B cell (primary cell): Measurements from ENCODE around the gene CTCF. TPM values are rescaled to one million over a fixed set of nuclear protein-coding genes. Genes with fewer than 3 reads are reported as not detected.

Experiments used
- ATAC-seq: fragments of 200-7000 bp; cut with Tn5 transposase; one replicate; pipeline ENCODE4 v1.10.0; 2021; ENCODE audit warnings: low read depth, mild to moderate bottlenecking, moderate number of reproducible peaks, moderate library complexity
- CTCF ChIA-PET: fragments of 350-600 bp; sonication (Branson Sonifier 250); formaldehyde crosslinking; loops from one replicate; lab custom pipeline; 2021; ENCODE audit warnings: antibody characterized with exemption, inconsistent platforms; lab: Charles Lee
- POLR2A ChIA-PET: fragments of 350-600 bp; sonication (Branson Sonifier 250); formaldehyde crosslinking; loops from one replicate; lab custom pipeline; 2021; ENCODE audit warnings: antibody characterized with exemption; lab: Charles Lee
- DNase-seq: peaks from one replicate; pipeline ENCODE4 v3.0.0; 2013
- H2AFZ ChIP-seq: 2 replicates; pipeline ENCODE4 v1.6.1; 2012; ENCODE audit warnings: mild to moderate bottlenecking, low read depth, low read length; ENCODE audit not compliant: insufficient read depth, poor library complexity, severe bottlenecking
- H3K27ac ChIP-seq, 2 donors: 1 replicate in 1 of 2; 2 replicates in 1 of 2; pipeline ENCODE4 v1.5.1; 2012 to 2013; ENCODE audit warnings: low read length in 2 of 2, mild to moderate bottlenecking in 2 of 2, moderate library complexity in 1 of 2
- H3K27me3 ChIP-seq, 4 experiments: fragments of 200-600 bp in 1 of 4; sonication (generic) in 1 of 4; replicated peaks in 1 of 4; 1 replicate in 2 of 4; 2 replicates in 2 of 4; pipeline versions ENCODE4 v1.6.1 to v1.7.0; 2013 to 2016; ENCODE audit warnings: low read length in 3 of 4, mild to moderate bottlenecking in 2 of 4, mixed read lengths in 1 of 4, moderate library complexity in 1 of 4; ENCODE audit not compliant: insufficient read depth in 4 of 4, control insufficient read depth in 3 of 4; ENCODE audit errors: control extremely low read depth in 1 of 4
- H3K36me3 ChIP-seq, 2 experiments: replicated peaks in 1 of 2; 1 replicate in 1 of 2; 2 replicates in 1 of 2; pipeline versions ENCODE4 v1.6.1 to v1.7.1; 2013; ENCODE audit warnings: low read length in 1 of 2; ENCODE audit not compliant: insufficient read depth in 2 of 2, control insufficient read depth in 1 of 2; ENCODE audit errors: control extremely low read depth in 1 of 2, extremely low read depth in 1 of 2
- H3K4me1 ChIP-seq, 2 donors: fragments of 200-600 bp in 1 of 2; sonication (generic) in 1 of 2; 1 replicate in 1 of 2; 2 replicates in 1 of 2; pipeline versions ENCODE4 v1.5.1 to v1.6.1; 2013 to 2017; ENCODE audit warnings: low read length in 2 of 2; ENCODE audit not compliant: control insufficient read depth in 2 of 2, insufficient read depth in 2 of 2
- H3K4me2 ChIP-seq: replicated peaks from 2 replicates; pipeline ENCODE3; 2012; ENCODE audit warnings: mild to moderate bottlenecking, low read depth, low read length; ENCODE audit not compliant: poor library complexity, severe bottlenecking
- H3K4me3 ChIP-seq, 5 experiments: fragments of 200-600 bp in 1 of 5; sonication (generic) in 1 of 5; 1 replicate in 3 of 5; 2 replicates in 2 of 5; pipeline versions ENCODE4 v1.5.1 to v1.7.0; 2011 to 2016; ENCODE audit warnings: low read length in 4 of 5, mild to moderate bottlenecking in 4 of 5, low read depth in 2 of 5, control low read depth in 1 of 5, moderate library complexity in 1 of 5; ENCODE audit not compliant: insufficient read depth in 1 of 5; ENCODE audit errors: control extremely low read depth in 1 of 5, extremely low read depth in 1 of 5
- H3K79me2 ChIP-seq: fragments of 200-600 bp; sonication (generic); one replicate; pipeline ENCODE4 v1.6.0; 2016; ENCODE audit warnings: low read length; ENCODE audit not compliant: control insufficient read depth, insufficient read depth
- H3K9ac ChIP-seq: fragments of 200-600 bp; sonication (generic); 2 replicates; pipeline ENCODE4 v1.6.1; 2017; ENCODE audit warnings: mild to moderate bottlenecking, low read length, moderate library complexity
- H3K9me3 ChIP-seq, 3 donors: one replicate each; pipeline versions ENCODE4 v1.6.1 to v1.7.1; 2013; ENCODE audit warnings: low read length in 2 of 3; ENCODE audit not compliant: control insufficient read depth in 2 of 3, insufficient read depth in 1 of 3; ENCODE audit errors: control extremely low read depth in 1 of 3
- H4K20me1 ChIP-seq: 2 replicates; pipeline ENCODE4 v1.6.0; 2012; ENCODE audit warnings: mild to moderate bottlenecking, low read length; ENCODE audit not compliant: insufficient read depth, control insufficient read depth, poor library complexity, severe bottlenecking
- H3K27ac Mint-ChIP-seq: one replicate; pipeline ENCODE4 v1.8.0; 2021; ENCODE audit warnings: mixed read lengths
- H3K27me3 Mint-ChIP-seq: one replicate; pipeline ENCODE4 v1.8.0; 2021; ENCODE audit warnings: mixed read lengths
- H3K4me1 Mint-ChIP-seq: one replicate; pipeline ENCODE4 v1.8.0; 2021; ENCODE audit warnings: mixed read lengths
- H3K4me3 Mint-ChIP-seq: one replicate; pipeline ENCODE4 v1.8.0; 2021; ENCODE audit warnings: mixed read lengths
- H3K9me3 Mint-ChIP-seq: one replicate; pipeline ENCODE4 v1.8.0; 2022; ENCODE audit warnings: mixed read lengths; ENCODE audit not compliant: insufficient read depth
- CTCF ChIP-seq: fragments of 200-600 bp; IDR thresholded peaks from one replicate; pipeline ENCODE4 v1.8.0; 2022; ENCODE audit warnings: antibody characterized with exemption, mild to moderate bottlenecking
- EZH2 ChIP-seq: IDR thresholded peaks from 2 replicates; pipeline ENCODE4 v1.6.1; 2012; ENCODE audit warnings: borderline replicate concordance, low read depth, mild to moderate bottlenecking, moderate library complexity, low read length; ENCODE audit not compliant: insufficient read depth, poor library complexity, severe bottlenecking
- WGBS: methylation state at CpG from one replicate; pipeline ENCODE4 v1.1.5; 2013; ENCODE audit warnings: missing lambda C conversion rate; ENCODE audit not compliant: insufficient coverage; 5-methylcytosine and 5-hydroxymethylcytosine counted together
- intact Hi-C: fragments of 100-400 bp; cut with micrococcal nuclease; formaldehyde crosslinking; loops from one replicate; pipeline ENCODE4 v1.10.0; 2022
- polyA plus RNA-seq: library from polyadenylated mRNA; depleted of rRNA; stranded (reverse); fragments of >200 nt; gene quantifications from 2 replicates; pipeline ENCODE4 v1.2.3, GENCODE V29; 2012
- total RNA-seq, 2 donors: library from RNA; stranded (reverse); fragments of 120-200 nt in 1 of 2; gene quantifications; 1 replicate in 1 of 2; 2 replicates in 1 of 2; pipeline versions ENCODE4 v1.2.3 to v1.2.4, GENCODE V29; 2013 to 2022

The CTCF gene
- total and polyA plus RNA-seq, 2 donors (not counting 1 experiment from before 2014, with no cell fraction given): 42.7 to 78.4 TPM

GRCh38 chr16:67636713-67637112, 74.4 kb downstream of the CTCF start:
- Histone ChIP-seq H4K20me1 (no peaks in the 10 kb centered on the region), H3K4me1 (no peaks in the 10 kb centered on the region), H3K27ac (no peak overlapping the region), H3K27me3 (no peaks in the 10 kb centered on the region), H3K79me2 (no peaks in the 10 kb centered on the region), H3K4me2 (no peak overlapping the region), H3K9me3 (no peaks in the 10 kb centered on the region), H3K9ac (no peak overlapping the region), H3K4me3 (no peak overlapping the region), H3K36me3 (peaks cover 6 to 58% of the 10 kb centered on the region in 2 experiments), H2AFZ (no peak overlapping the region)
- no peak for TF ChIP-seq EZH2
- no peak for TF ChIP-seq CTCF
- Mint-ChIP-seq H3K4me3 (no peak overlapping the region), H3K27me3 (no peaks in the 10 kb centered on the region), H3K27ac (no peak overlapping the region), H3K9me3 (no peaks in the 10 kb centered on the region), H3K4me1 (no peaks in the 10 kb centered on the region)
- intact Hi-C loops: no loop called here
- ATAC-seq: no peak
- POLR2A ChIA-PET: no interaction called here
- DNase-seq: no peak
- 100% methylated on average over 4 of the region's 8 CpGs for WGBS
- CTCF ChIA-PET: interaction anchor here (1.0 kb wide), 1 partner anchor 116 kb away, joined by 3 read pairs; no protein-coding TSS in a partner anchor

- ChIA-PET POLR2A (interaction anchor here (0.7 kb wide), 1 partner anchor 15 kb away, joined by 7 read pairs; no protein-coding TSS in a partner anchor), CTCF (interaction anchor here (1.0 to 3.1 kb wide), 3 partner anchors 74 to 117 kb away, joined by 3 to 21 read pairs (median 3); no protein-coding TSS in a partner anchor)
- intact Hi-C loops: no loop called here
- no peak overlapping the region for H3K27ac Mint-ChIP-seq
- no peaks in the 10 kb centered on the region for H3K4me1 ChIP-seq
- no peak overlapping the region for H3K4me3 ChIP-seq
- no peaks in the 10 kb centered on the region for H3K9me3 ChIP-seq
- no peaks in the 10 kb centered on the region for H3K27me3 Mint-ChIP-seq
- H2AFZ ChIP-seq: no peak overlapping the region
- H3K27me3 ChIP-seq: no peaks in the 10 kb centered on the region
- peaks cover 6 to 51% of the 10 kb centered on the region in 2 experiments for H3K36me3 ChIP-seq
- no peak for ATAC-seq
- DNase-seq: no peak
- no peak overlapping the region for H3K27ac ChIP-seq
- H3K4me1 Mint-ChIP-seq: no peaks in the 10 kb centered on the region
- H4K20me1 ChIP-seq: no peaks in the 10 kb centered on the region
- no peak overlapping the region for H3K9ac ChIP-seq
- no peaks in the 10 kb centered on the region for H3K9me3 Mint-ChIP-seq
- 96% methylated on average over 7 of the region's 12 CpGs for WGBS
- H3K4me2 ChIP-seq: no peak overlapping the region
- no peaks in the 10 kb centered on the region for H3K79me2 ChIP-seq
- TF ChIP-seq EZH2 (no peak), CTCF (no peak)
- no peak overlapping the region for H3K4me3 Mint-ChIP-seq
Measured at GRCh38 chr16:67637625-67638024, 75.3 kb downstream of the CTCF start.
